Nucleus accumbens (tissue), 56 donors: ENCODE data around the gene CBX8.
A peak's percentile ranks its signal among the peaks of the same experiment; 100 is the strongest.
"Not testable (repeated sequence)": the region's sequence is repeated elsewhere in the genome, so short reads cannot be mapped to it uniquely, and the experiment has no call there.

Experiments used
- DNase-seq, 56 donors: peaks; one replicate each; lab custom pipeline; 2025; lab: John Stamatoyannopoulos, UW

Gene CBX8

GRCh38 chr17:79760197-79760906 lies 36.5 kb downstream of the CBX8 start:
- no peak for DNase-seq

GRCh38 chr17:79758271-79758670 lies 38.6 kb downstream of the CBX8 start:
- no peak for DNase-seq

- no peak for DNase-seq
These were observed 39.6 kb downstream of the CBX8 start for GRCh38 chr17:79757140-79757745.

GRCh38 chr17:79755591-79755990 lies 41.3 kb downstream of the CBX8 start:
- DNase-seq: no peak

- DNase-seq: not testable (repeated sequence)
These were observed 42.0 kb downstream of the CBX8 start for GRCh38 chr17:79754903-79755302.

- DNase-seq: no peak
These were observed 42.5 kb downstream of the CBX8 start for GRCh38 chr17:79754370-79754769.

- no peak for DNase-seq
These were observed 44.7 kb downstream of the CBX8 start for GRCh38 chr17:79752175-79752574.

GRCh38 chr17:79750650-79751545 lies 46.0 kb downstream of the CBX8 start:
- DNase-seq: no peak

GRCh38 chr17:79749958-79750357 lies 46.9 kb downstream of the CBX8 start:
- DNase-seq: no peak

- no peak for DNase-seq
These were observed 47.6 kb downstream of the CBX8 start for GRCh38 chr17:79749156-79749815.

- no peak for DNase-seq
These were observed 48.4 kb downstream of the CBX8 start for GRCh38 chr17:79748295-79749099.

GRCh38 chr17:79747508-79748294 lies 49.2 kb downstream of the CBX8 start:
- peak in 27 of 56 donors; percentile 4 to 66 (median 32) for DNase-seq

- DNase-seq: peak in 7 of 56 donors; percentile 24 to 45 (median 36)
These were observed 49.9 kb downstream of the CBX8 start for GRCh38 chr17:79746889-79747507.

GRCh38 chr17:79745641-79746105 lies 51.2 kb downstream of the CBX8 start:
- DNase-seq: no peak

GRCh38 chr17:79743614-79744013 lies 53.3 kb downstream of the CBX8 start:
- DNase-seq: no peak

GRCh38 chr17:79742951-79743476 lies 53.9 kb downstream of the CBX8 start:
- no peak for DNase-seq

- no peak for DNase-seq
These were observed 54.3 kb downstream of the CBX8 start for GRCh38 chr17:79742589-79742918.
